IPS DF 6.9 (cell line): ENCODE measurements around the gene SLC6A19.

Source experiments
- DNase-seq: peaks from one replicate; pipeline ENCODE4 v3.0.0-alpha.2; 2013; ENCODE audit warnings: low read depth, low spot score
- H3K27ac ChIP-seq: one replicate; pipeline ENCODE4 v1.5.1; 2013; ENCODE audit warnings: low read length, control low read depth
- H3K27me3 ChIP-seq: 2 replicates; pipeline ENCODE4 v1.6.1; 2013; ENCODE audit warnings: mild to moderate bottlenecking, low read length; ENCODE audit not compliant: control insufficient read depth, insufficient read depth
- H3K36me3 ChIP-seq: 2 replicates; pipeline ENCODE4 v1.6.1; 2013; ENCODE audit warnings: low read length; ENCODE audit not compliant: control insufficient read depth, insufficient read depth
- H3K4me1 ChIP-seq: 2 replicates; pipeline ENCODE4 v1.6.1; 2013; ENCODE audit warnings: low read length; ENCODE audit not compliant: control insufficient read depth, insufficient read depth
- H3K4me3 ChIP-seq: 2 replicates; pipeline ENCODE4 v1.5.1; 2013; ENCODE audit warnings: mild to moderate bottlenecking, low read length
- H3K9me3 ChIP-seq: 2 replicates; pipeline ENCODE4 v1.6.1; 2013; ENCODE audit warnings: low read length, inconsistent platforms; ENCODE audit not compliant: control insufficient read depth, insufficient read depth
- WGBS: extraction: QIAGEN DNeasy Blood & Tissue Kit; methylation state at CpG from one replicate; pipeline ENCODE4 v1.1.7; 2013; ENCODE audit warnings: mixed read lengths, missing lambda C conversion rate; ENCODE audit not compliant: insufficient read length, insufficient coverage; 5-methylcytosine and 5-hydroxymethylcytosine counted together

Gene SLC6A19

GRCh38 chr5:1253456-1254105 lies 52.2 kb downstream of the SLC6A19 start:
- H3K4me1 ChIP-seq: peaks cover under 1% of the 10 kb centered on the region; the same call in 1 of the 2 replicates
- H3K9me3 ChIP-seq: no peaks in the 10 kb centered on the region
- no peaks in the 10 kb centered on the region for H3K36me3 ChIP-seq
- no peak for DNase-seq
- WGBS: no CpG with 5 or more reads among the region's 33 CpGs
- no peaks in the 10 kb centered on the region for H3K27me3 ChIP-seq
- H3K4me3 ChIP-seq: no peak overlapping the region
- no peak overlapping the region for H3K27ac ChIP-seq

- H3K9me3 ChIP-seq: no peaks in the 10 kb centered on the region
- no peak for DNase-seq
- no CpG with 5 or more reads among the region's 19 CpGs for WGBS
- H3K4me1 ChIP-seq: no peaks in the 10 kb centered on the region
- H3K27me3 ChIP-seq: no peaks in the 10 kb centered on the region
- no peak overlapping the region for H3K27ac ChIP-seq
- no peak overlapping the region for H3K4me3 ChIP-seq
- H3K36me3 ChIP-seq: no peaks in the 10 kb centered on the region
Measured at GRCh38 chr5:1254196-1254595, 52.8 kb downstream of the SLC6A19 start.

- Histone ChIP-seq H3K4me3 (no peak overlapping the region), H3K9me3 (no peaks in the 10 kb centered on the region), H3K36me3 (no peaks in the 10 kb centered on the region), H3K27ac (no peak overlapping the region), H3K27me3 (no peaks in the 10 kb centered on the region), H3K4me1 (no peaks in the 10 kb centered on the region)
- WGBS: no CpG with 5 or more reads among the region's 16 CpGs
- DNase-seq: no peak
Measured at GRCh38 chr5:1255081-1255561, 53.7 kb downstream of the SLC6A19 start.

GRCh38 chr5:1256776-1257175 lies 55.4 kb downstream of the SLC6A19 start:
- peaks cover 2% of the 10 kb centered on the region; the same call in 1 of the 2 replicates for H3K9me3 ChIP-seq
- no CpG with 5 or more reads among the region's 23 CpGs for WGBS
- peaks cover 5% of the 10 kb centered on the region; the same call in 1 of the 2 replicates for H3K36me3 ChIP-seq
- no peak overlapping the region for H3K27ac ChIP-seq
- DNase-seq: no peak
- no peaks in the 10 kb centered on the region for H3K27me3 ChIP-seq
- no peaks in the 10 kb centered on the region for H3K4me1 ChIP-seq
- no peak overlapping the region for H3K4me3 ChIP-seq

- Histone ChIP-seq H3K27me3 (no peaks in the 10 kb centered on the region), H3K36me3 (peaks cover 7% of the 10 kb centered on the region; the same call in 1 of the 2 replicates), H3K9me3 (peaks cover 4% of the 10 kb centered on the region; the same call in 1 of the 2 replicates), H3K27ac (no peak overlapping the region), H3K4me3 (no peak overlapping the region), H3K4me1 (no peaks in the 10 kb centered on the region)
- DNase-seq: no peak
- WGBS: no CpG with 5 or more reads among the region's 17 CpGs
Measured at GRCh38 chr5:1257363-1257762, 56.0 kb downstream of the SLC6A19 start.

- Histone ChIP-seq H3K4me3 (no peak overlapping the region), H3K36me3 (peaks cover 7% of the 10 kb centered on the region; the same call in 1 of the 2 replicates), H3K9me3 (peaks cover 4% of the 10 kb centered on the region; the same call in 1 of the 2 replicates), H3K27ac (no peak overlapping the region), H3K4me1 (no peaks in the 10 kb centered on the region), H3K27me3 (no peaks in the 10 kb centered on the region)
- DNase-seq: no peak
- no CpG with 5 or more reads among the region's 13 CpGs for WGBS
Measured at GRCh38 chr5:1257841-1258240, 56.4 kb downstream of the SLC6A19 start.

GRCh38 chr5:1259806-1260480 lies 58.5 kb downstream of the SLC6A19 start:
- H3K36me3 ChIP-seq: peaks cover 16% of the 10 kb centered on the region
- H3K9me3 ChIP-seq: peaks cover 4% of the 10 kb centered on the region; the same call in 1 of the 2 replicates
- no peaks in the 10 kb centered on the region for H3K27me3 ChIP-seq
- no peak for DNase-seq
- no peak overlapping the region for H3K27ac ChIP-seq
- no CpG with 5 or more reads among the region's 23 CpGs for WGBS
- no peaks in the 10 kb centered on the region for H3K4me1 ChIP-seq
- H3K4me3 ChIP-seq: no peak overlapping the region

- Histone ChIP-seq H3K4me1 (no peaks in the 10 kb centered on the region), H3K27ac (no peak overlapping the region), H3K4me3 (no peak overlapping the region), H3K27me3 (no peaks in the 10 kb centered on the region), H3K36me3 (peaks cover 22% of the 10 kb centered on the region), H3K9me3 (peaks cover 4% of the 10 kb centered on the region; the same call in 1 of the 2 replicates)
- DNase-seq: no peak
- no CpG with 5 or more reads among the region's 10 CpGs for WGBS
Measured at GRCh38 chr5:1261643-1262042, 60.2 kb downstream of the SLC6A19 start.

GRCh38 chr5:1262381-1262780 lies 61.0 kb downstream of the SLC6A19 start:
- WGBS: no CpG with 5 or more reads among the region's 1 CpG
- H3K36me3 ChIP-seq: peaks cover 24% of the 10 kb centered on the region
- no peak for DNase-seq

GRCh38 chr5:1264211-1264610 lies 62.8 kb downstream of the SLC6A19 start:
- no peak for DNase-seq
- WGBS: no CpG with 5 or more reads among the region's 18 CpGs
- no peak overlapping the region for H3K27ac ChIP-seq
- peaks cover 28% of the 10 kb centered on the region for H3K36me3 ChIP-seq
- no peaks in the 10 kb centered on the region for H3K27me3 ChIP-seq
- peaks cover 4% of the 10 kb centered on the region; the same call in 1 of the 2 replicates for H3K9me3 ChIP-seq
- H3K4me1 ChIP-seq: no peaks in the 10 kb centered on the region
- no peak overlapping the region for H3K4me3 ChIP-seq

More at GRCh38 chr5:1262381-1262780, 61.0 kb downstream of the SLC6A19 start:
- H3K27me3 ChIP-seq: no peaks in the 10 kb centered on the region
- no peak overlapping the region for H3K4me3 ChIP-seq
- H3K9me3 ChIP-seq: peaks cover 4% of the 10 kb centered on the region; the same call in 1 of the 2 replicates
- no peak overlapping the region for H3K27ac ChIP-seq
- no peaks in the 10 kb centered on the region for H3K4me1 ChIP-seq
